ENCODE results near the gene MLYCD.

GRCh38 chr16:83955218-83956130 lies 56.6 kb downstream of the MLYCD start:
- TF ChIP-seq CTCF (IDR thresholded peaks at IDR 0.05) (no peak), POLR2A (IDR thresholded peaks at IDR 0.05) (no peak)

All from right lobe of liver (tissue), 4 donors.